Measurements from ENCODE around the gene SPTBN1. TPM values are rescaled to one million over a fixed set of nuclear protein-coding genes. Genes with fewer than 3 reads are reported as not detected.

SPTBN1 gene
- total RNA-seq, 2 donors from 2014 or later: 179 to 194 TPM

DNA sequence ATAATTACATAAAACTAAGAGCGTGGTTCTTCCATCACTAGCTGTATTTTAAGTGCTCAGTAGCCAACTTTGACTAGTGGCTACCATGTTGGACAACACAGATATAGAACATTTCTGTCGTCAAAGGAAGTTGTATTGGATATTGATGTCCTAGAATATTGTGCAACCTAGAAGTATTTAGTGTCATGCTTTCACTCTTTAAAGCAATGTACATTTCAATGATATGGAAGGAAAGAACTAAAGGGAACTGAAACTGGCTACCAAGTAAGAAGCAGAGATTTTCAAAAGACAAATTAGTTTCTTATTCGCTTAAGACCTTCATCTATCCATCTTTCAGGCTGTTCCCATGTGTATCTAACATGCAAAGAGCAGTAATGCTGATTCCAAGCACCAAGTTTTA is 182.0 kb downstream of the SPTBN1 start:
- TF ChIP-seq, protein P1, sequence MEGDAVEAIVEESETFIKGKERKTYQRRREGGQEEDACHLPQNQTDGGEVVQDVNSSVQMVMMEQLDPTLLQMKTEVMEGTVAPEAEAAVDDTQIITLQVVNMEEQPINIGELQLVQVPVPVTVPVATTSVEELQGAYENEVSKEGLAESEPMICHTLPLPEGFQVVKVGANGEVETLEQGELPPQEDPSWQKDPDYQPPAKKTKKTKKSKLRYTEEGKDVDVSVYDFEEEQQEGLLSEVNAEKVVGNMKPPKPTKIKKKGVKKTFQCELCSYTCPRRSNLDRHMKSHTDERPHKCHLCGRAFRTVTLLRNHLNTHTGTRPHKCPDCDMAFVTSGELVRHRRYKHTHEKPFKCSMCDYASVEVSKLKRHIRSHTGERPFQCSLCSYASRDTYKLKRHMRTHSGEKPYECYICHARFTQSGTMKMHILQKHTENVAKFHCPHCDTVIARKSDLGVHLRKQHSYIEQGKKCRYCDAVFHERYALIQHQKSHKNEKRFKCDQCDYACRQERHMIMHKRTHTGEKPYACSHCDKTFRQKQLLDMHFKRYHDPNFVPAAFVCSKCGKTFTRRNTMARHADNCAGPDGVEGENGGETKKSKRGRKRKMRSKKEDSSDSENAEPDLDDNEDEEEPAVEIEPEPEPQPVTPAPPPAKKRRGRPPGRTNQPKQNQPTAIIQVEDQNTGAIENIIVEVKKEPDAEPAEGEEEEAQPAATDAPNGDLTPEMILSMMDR (conservative IDR thresholded peaks at IDR 0.05): no peak
- no peaks in the 10 kb centered on the region for H3K4me1 ChIP-seq (ENCODE audit: control insufficient read depth, insufficient read depth, low read length)
- no peak for DNase-seq
- WGBS, 2 experiments (ENCODE audit: insufficient coverage in 1 of 2, insufficient read length in 1 of 2): 97% methylated on average over 3 of the region's 3 CpGs; no CpG with 5 or more reads in 1 of the 2 experiments
- no peaks in the 10 kb centered on the region for H3K9me3 ChIP-seq (ENCODE audit: control insufficient read depth, low read length)
- H3K27ac Mint-ChIP-seq: no peak overlapping the region
- no peaks in the 10 kb centered on the region for H3K27me3 ChIP-seq (ENCODE audit: control insufficient read depth, insufficient read depth, low read length, poor library complexity, severe bottlenecking)
- no peak overlapping the region for H3K4me3 ChIP-seq (ENCODE audit: low read length)
- peaks cover 82% of the 10 kb centered on the region for H3K36me3 ChIP-seq (ENCODE audit: control insufficient read depth, insufficient read depth, low read length)
- no peak overlapping the region for H3K9ac ChIP-seq (ENCODE audit: extremely low read depth, low read length, poor library complexity, severe bottlenecking)
- no peaks in the 10 kb centered on the region for H3K27me3 Mint-ChIP-seq (ENCODE audit: insufficient read depth)
- no peak overlapping the region for H3K4me3 Mint-ChIP-seq
- H3K4me1 Mint-ChIP-seq: peaks cover 3% of the 10 kb centered on the region
- peaks cover 76% of the 10 kb centered on the region for H3K36me3 Mint-ChIP-seq (ENCODE audit: low read depth)
- H3K27ac ChIP-seq (ENCODE audit: low read depth, low read length): no peak overlapping the region
- no peaks in the 10 kb centered on the region for H3K9me3 Mint-ChIP-seq

DNA sequence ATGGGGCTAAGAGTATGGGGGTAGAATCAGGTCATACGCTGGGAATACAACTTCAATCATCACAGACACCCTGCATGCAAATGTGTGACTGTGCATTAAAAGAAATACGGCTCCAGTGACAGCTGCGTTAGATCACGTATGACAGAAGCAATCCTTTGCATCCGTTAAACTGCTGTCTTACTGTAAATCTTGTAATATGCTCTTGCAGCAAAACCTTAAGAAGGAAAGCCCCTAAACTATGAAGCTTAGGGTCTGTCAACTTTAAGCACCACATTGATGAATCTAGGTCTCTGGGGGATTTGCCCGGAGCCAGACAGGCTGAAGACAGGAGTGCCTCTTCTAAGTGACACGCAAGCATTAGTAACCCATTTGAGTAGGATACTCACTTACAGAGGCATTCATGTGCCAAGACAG is 182.7 kb downstream of the SPTBN1 start:
- Histone ChIP-seq H3K27ac (ENCODE audit: low read depth, low read length) (no peak overlapping the region), H3K4me3 (ENCODE audit: low read length) (no peak overlapping the region), H3K36me3 (ENCODE audit: control insufficient read depth, insufficient read depth, low read length) (peaks cover 81% of the 10 kb centered on the region), H3K9me3 (ENCODE audit: control insufficient read depth, low read length) (no peaks in the 10 kb centered on the region), H3K4me1 (ENCODE audit: control insufficient read depth, insufficient read depth, low read length) (no peaks in the 10 kb centered on the region), H3K27me3 (ENCODE audit: control insufficient read depth, insufficient read depth, low read length, poor library complexity, severe bottlenecking) (no peaks in the 10 kb centered on the region), H3K9ac (ENCODE audit: extremely low read depth, low read length, poor library complexity, severe bottlenecking) (no peak overlapping the region)
- DNase-seq: no peak
- no peaks in the 10 kb centered on the region for H3K9me3 Mint-ChIP-seq
- peaks cover 74% of the 10 kb centered on the region for H3K36me3 Mint-ChIP-seq (ENCODE audit: low read depth)
- WGBS, 2 experiments (ENCODE audit: insufficient coverage in 1 of 2, insufficient read length in 1 of 2): 96 to 97% methylated on average over 7 of the region's 7 CpGs
- H3K4me1 Mint-ChIP-seq: peaks cover 3% of the 10 kb centered on the region
- H3K27ac Mint-ChIP-seq: no peak overlapping the region
- TF ChIP-seq, protein P1 (conservative IDR thresholded peaks at IDR 0.05): no peak
- no peaks in the 10 kb centered on the region for H3K27me3 Mint-ChIP-seq (ENCODE audit: insufficient read depth)
- H3K4me3 Mint-ChIP-seq: no peak overlapping the region

DNA sequence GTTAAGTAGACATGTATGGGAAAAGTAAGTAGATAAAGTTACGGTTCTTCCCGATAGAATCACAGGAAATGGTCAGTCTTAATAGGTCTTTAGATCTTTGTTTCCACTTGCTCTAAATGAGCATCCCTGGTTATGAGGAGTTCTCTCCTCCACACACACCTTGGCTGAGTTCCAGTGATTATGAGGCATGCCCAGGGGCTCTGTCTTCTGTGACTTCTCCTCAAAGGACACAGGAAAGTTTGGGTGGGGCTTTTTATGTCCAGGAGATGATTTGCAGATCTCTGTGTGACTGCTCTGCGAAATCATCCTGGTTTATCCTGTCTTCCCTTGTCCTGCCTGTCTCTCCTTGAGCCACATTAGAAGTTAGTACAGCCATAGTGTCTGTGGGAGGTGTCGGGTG is 183.5 kb downstream of the SPTBN1 start:
- Mint-ChIP-seq H3K4me1 (peaks cover 3% of the 10 kb centered on the region), H3K36me3 (ENCODE audit: low read depth) (peaks cover 75% of the 10 kb centered on the region), H3K9me3 (no peaks in the 10 kb centered on the region), H3K4me3 (no peak overlapping the region), H3K27ac (no peak overlapping the region), H3K27me3 (ENCODE audit: insufficient read depth) (no peaks in the 10 kb centered on the region)
- no peaks in the 10 kb centered on the region for H3K4me1 ChIP-seq (ENCODE audit: control insufficient read depth, insufficient read depth, low read length)
- WGBS, 2 experiments (ENCODE audit: insufficient coverage in 1 of 2, insufficient read length in 1 of 2): 94% methylated on average over 4 of the region's 4 CpGs; no CpG with 5 or more reads in 1 of the 2 experiments
- DNase-seq: no peak
- TF ChIP-seq, protein P1 (conservative IDR thresholded peaks at IDR 0.05): no peak
- H3K27ac ChIP-seq (ENCODE audit: low read depth, low read length): no peak overlapping the region
- no peak overlapping the region for H3K4me3 ChIP-seq (ENCODE audit: low read length)
- no peaks in the 10 kb centered on the region for H3K9me3 ChIP-seq (ENCODE audit: control insufficient read depth, low read length)
- no peak overlapping the region for H3K9ac ChIP-seq (ENCODE audit: extremely low read depth, low read length, poor library complexity, severe bottlenecking)
- H3K27me3 ChIP-seq (ENCODE audit: control insufficient read depth, insufficient read depth, low read length, poor library complexity, severe bottlenecking): no peaks in the 10 kb centered on the region
- H3K36me3 ChIP-seq (ENCODE audit: control insufficient read depth, insufficient read depth, low read length): peaks cover 81% of the 10 kb centered on the region

Data from endodermal cell (in vitro differentiated cells).